A549 treated with Hydrocortisone at 1 μM for 4 hours (cell line): ENCODE measurements around the gene RASAL2. TPM values are rescaled to one million over a fixed set of nuclear protein-coding genes. Genes with fewer than 3 reads are reported as not detected.

Source experiments
- total RNA-seq: library from RNA; stranded (reverse); fragments of 200-300 nt; extraction: Qiagen RNA extraction; gene quantifications from 5 replicates; pipeline ENCODE4 v1.2.3, GENCODE V29; 2022

Gene RASAL2
- total RNA-seq, result 15.3 to 20.3 TPM (median 18.8 TPM) in 5 replicates

DNA sequence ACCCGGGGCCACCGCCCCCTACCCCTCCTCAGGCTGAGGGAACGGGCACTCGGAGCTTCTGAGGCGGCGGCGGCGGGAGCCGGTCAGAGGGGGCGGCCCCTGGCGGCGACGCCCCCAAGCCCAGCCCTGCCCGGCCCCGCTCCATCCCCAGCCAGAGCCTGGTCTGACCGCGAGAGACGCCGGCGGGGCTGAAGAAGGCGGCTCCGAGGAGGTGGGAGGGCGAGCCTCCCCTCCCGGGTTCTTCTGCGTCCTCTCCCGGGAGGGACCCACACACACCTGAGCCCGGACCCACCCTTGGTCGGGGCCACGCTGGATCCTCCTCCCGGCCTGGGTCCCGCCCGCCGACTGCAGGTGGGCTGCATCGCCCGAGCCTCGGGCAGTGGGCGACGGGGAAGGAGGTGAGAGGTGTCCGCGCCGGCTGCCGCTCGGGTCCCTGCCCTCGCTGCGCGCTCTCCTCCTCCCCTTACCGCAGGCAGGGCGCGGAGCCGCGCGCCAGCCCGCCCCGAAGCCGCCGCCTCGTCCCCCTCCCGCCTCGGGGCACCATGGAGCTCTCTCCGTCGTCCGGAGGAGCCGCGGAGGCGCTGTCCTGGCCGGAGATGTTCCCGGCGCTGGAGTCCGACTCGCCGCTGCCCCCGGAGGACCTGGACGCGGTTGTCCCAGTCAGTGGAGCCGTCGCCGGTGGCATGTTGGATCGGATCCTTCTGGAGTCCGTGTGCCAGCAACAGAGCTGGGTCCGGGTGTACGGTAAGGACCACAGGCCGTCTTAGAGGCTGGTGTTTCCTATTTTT lies at the start of gene RASAL2:
RASAL2 (plus strand) TSS at position 154 of the 788 bp plus-strand sequence; CDS start at position 543, 389 bp downstream.

DNA sequence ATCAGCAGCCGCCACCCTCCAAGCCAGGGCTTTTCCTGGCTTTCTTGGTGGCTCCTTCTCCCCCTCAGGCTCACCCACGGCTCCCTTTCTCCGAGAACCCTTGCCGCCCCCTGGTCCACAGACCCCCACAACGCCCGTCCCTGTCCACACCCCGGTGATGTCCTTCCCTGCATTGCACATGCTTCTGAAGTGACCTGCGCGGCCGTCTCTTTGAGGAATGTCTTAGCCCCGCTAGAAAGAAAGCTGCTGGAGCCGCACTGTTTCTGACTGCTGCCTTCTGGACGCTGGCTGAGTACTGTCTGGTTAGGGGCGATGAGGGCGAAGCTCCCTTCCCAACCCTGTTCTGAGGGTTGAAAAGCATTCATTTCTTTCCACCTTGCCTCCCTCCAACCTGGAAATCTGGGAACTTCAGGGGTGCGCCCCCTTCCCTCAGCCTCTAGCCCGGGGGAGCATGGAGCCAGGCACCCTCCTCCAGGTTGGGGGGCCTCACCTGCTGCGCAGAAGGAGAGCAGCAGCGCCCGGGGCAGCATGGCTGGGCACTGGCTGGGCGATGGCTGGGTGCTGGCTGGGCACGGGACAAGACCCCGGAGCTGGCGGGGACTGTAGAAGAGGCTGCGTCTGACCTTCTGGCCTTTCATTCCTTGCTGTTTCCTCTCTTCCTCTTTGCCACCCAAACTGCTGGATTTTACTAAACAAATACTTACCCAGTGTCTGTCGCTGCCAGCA lies 402.7 kb downstream of the RASAL2 start, which contains the start of gene CLEC20A:
CLEC20A (minus strand) TSS at position 555 of the 726 bp plus-strand sequence; CDS start at position 530, 25 bp downstream.

DNA sequence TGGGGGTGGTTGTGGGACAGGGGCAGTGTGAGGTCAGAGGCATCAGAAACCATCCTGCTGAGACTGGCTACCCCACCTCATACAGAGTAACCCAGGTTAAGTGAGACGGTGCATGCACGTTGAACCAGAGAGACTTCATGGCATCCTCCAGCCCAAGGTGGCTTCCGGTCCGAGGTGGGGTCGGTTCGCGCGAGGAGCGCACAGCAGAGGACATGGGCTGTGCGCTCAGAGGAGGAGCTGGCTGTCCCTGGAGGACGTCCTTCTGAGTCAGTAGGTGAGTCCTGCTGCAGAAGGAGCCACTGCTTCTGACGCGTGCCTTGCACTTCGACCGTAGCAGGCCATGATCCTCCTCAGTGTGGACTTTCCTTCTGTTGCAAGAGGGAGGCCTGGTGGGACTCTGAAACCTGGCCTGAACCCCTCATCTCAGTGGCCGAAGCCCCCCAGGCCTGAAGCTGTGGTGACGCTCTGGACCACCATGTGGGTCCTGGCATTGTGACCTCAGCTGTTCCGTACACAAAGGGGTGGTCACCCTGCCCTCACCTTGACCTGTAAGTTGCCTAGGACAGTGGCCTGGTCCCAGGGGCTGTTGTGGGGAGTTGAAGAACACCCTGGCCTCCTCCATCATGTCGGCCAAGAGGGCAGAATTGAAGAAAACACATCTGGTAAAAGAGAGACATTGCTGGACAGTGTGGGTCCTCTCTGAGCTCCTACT lies 418.8 kb downstream of the RASAL2 start, which contains the start of gene TEX35:
TEX35 (plus strand) TSS at position 544 of the 712 bp plus-strand sequence; CDS start at position 624, 80 bp downstream.

Other genes starting within 250 kb of the RASAL2 start
- 0.55 to 0.93 TPM (median 0.83 TPM) in 5 replicates for gene SEC16B, start 124.0 kb upstream of the RASAL2 start, total RNA-seq